Keratinocyte (primary cell): Measurements from ENCODE around the gene QSOX2. TPM values are rescaled to one million over a fixed set of nuclear protein-coding genes. Genes with fewer than 3 reads are reported as not detected.
"Not testable (repeated sequence)": the region's sequence is repeated elsewhere in the genome, so short reads cannot be mapped to it uniquely, and the experiment has no call there.

Experiments used
- DNase-seq: peaks from one replicate; pipeline ENCODE4 v3.0.0-alpha.2; 2011; ENCODE audit warnings: low read depth, missing footprints, low spot score
- FAIRE-seq: peaks from 2 replicates; lab custom pipeline; 2011; peaks lifted over from hg19 to GRCh38; lab: Jason Lieb, UNC
- H2AFZ ChIP-seq: 2 replicates; pipeline ENCODE4 v1.6.0; 2012; ENCODE audit warnings: low read length, control low read depth, inconsistent platforms; ENCODE audit not compliant: control insufficient read depth
- H3K27ac ChIP-seq: 2 replicates; pipeline ENCODE4 v1.5.1; 2011; ENCODE audit warnings: low read length; ENCODE audit not compliant: control insufficient read depth, insufficient read depth
- H3K27me3 ChIP-seq: 3 replicates; pipeline ENCODE4 v1.6.0; 2011; ENCODE audit warnings: low read length; ENCODE audit not compliant: control insufficient read depth, insufficient read depth; ENCODE audit errors: extremely low read depth
- H3K36me3 ChIP-seq, 2 experiments: 2 replicates in 1 of 2; 3 replicates in 1 of 2; pipeline ENCODE4 v1.5.1; 2011; ENCODE audit warnings: low read length in 2 of 2, mild to moderate bottlenecking in 1 of 2; ENCODE audit not compliant: control insufficient read depth in 2 of 2, insufficient read depth in 2 of 2; ENCODE audit errors: extremely low read depth in 1 of 2
- H3K4me1 ChIP-seq: 3 replicates; pipeline ENCODE4 v1.5.1; 2011; ENCODE audit warnings: low read length; ENCODE audit not compliant: control insufficient read depth, insufficient read depth; ENCODE audit errors: extremely low read depth
- H3K4me2 ChIP-seq: 3 replicates; pipeline ENCODE4 v1.6.0; 2011; ENCODE audit warnings: low read depth, low read length; ENCODE audit not compliant: control insufficient read depth, insufficient read depth; ENCODE audit errors: extremely low read depth
- H3K4me3 ChIP-seq, 3 experiments: fragments of 200-600 bp in 1 of 3; sonication (generic) in 1 of 3; 2 replicates in 2 of 3; 3 replicates in 1 of 3; pipeline ENCODE4 v1.5.1; 2011 to 2016; ENCODE audit warnings: low read length in 3 of 3, mild to moderate bottlenecking in 3 of 3, control low read depth in 2 of 3, inconsistent platforms in 1 of 3, low read depth in 1 of 3, mixed read lengths in 1 of 3, mixed run types in 1 of 3, moderate library complexity in 1 of 3; ENCODE audit not compliant: control insufficient read depth in 2 of 3, insufficient read depth in 2 of 3; ENCODE audit errors: extremely low read depth in 1 of 3
- H3K79me2 ChIP-seq: 2 replicates; pipeline ENCODE4 v1.6.0; 2012; ENCODE audit warnings: low read length; ENCODE audit not compliant: control insufficient read depth, insufficient read depth
- H3K9ac ChIP-seq: 3 replicates; pipeline ENCODE4 v1.6.0; 2011; ENCODE audit warnings: low read length; ENCODE audit not compliant: control insufficient read depth, insufficient read depth; ENCODE audit errors: extremely low read depth
- H3K9me1 ChIP-seq: 3 replicates; pipeline ENCODE4 v1.6.0; 2011; ENCODE audit warnings: low read length; ENCODE audit not compliant: control insufficient read depth, insufficient read depth; ENCODE audit errors: extremely low read depth
- H3K9me3 ChIP-seq: 2 replicates; pipeline ENCODE4 v1.5.1; 2012; ENCODE audit warnings: low read depth, low read length; ENCODE audit not compliant: control insufficient read depth
- H4K20me1 ChIP-seq: 3 replicates; pipeline ENCODE4 v1.6.0; 2011; ENCODE audit warnings: low read length; ENCODE audit not compliant: control insufficient read depth, insufficient read depth; ENCODE audit errors: extremely low read depth
- CTCF ChIP-seq, 3 experiments: IDR thresholded peaks in 1 of 3; conservative IDR thresholded peaks in 1 of 3; optimal IDR thresholded peaks in 1 of 3; 2 replicates in 2 of 3; 3 replicates in 1 of 3; pipeline versions ENCODE3 to v1.5.1; 2011; ENCODE audit warnings: low read length in 3 of 3, mild to moderate bottlenecking in 3 of 3, moderate library complexity in 2 of 3, control low read depth in 1 of 3, inconsistent platforms in 1 of 3; ENCODE audit not compliant: insufficient read depth in 2 of 3; ENCODE audit errors: extremely low read depth in 1 of 3
- EZH2 ChIP-seq: IDR thresholded peaks from one replicate; pipeline ENCODE4 v1.6.1; 2012; ENCODE audit warnings: inconsistent platforms, mild to moderate bottlenecking, low read length, moderate library complexity
- dilution Hi-C: fragments of 300-500 bp; cut with MboI; formaldehyde crosslinking; loops from one replicate; pipeline ENCODE4 v1.7.0; 2020; ENCODE audit warnings: low sequenced_read_pairs; ENCODE audit not compliant: extremely low pct_ligation_motif_present
- polyA plus RNA-seq, 5 experiments: library from polyadenylated mRNA; depleted of rRNA in 3 of 5; stranded (reverse) in 3 of 5; stranded (forward) in 1 of 5; unstranded in 1 of 5; fragments of >200 nt; gene quantifications; 1 replicate in 1 of 5; 2 replicates in 3 of 5; 3 replicates in 1 of 5; pipeline versions ENCODE4 v1.2.1 to v1.2.3, GENCODE V29; 2011 to 2012; ENCODE audit warnings: missing spikeins in 2 of 5, low read depth in 1 of 5, low replicate concordance in 1 of 5

The QSOX2 gene
- polyA plus RNA-seq, 1 donor (not counting 4 experiments of a cell fraction or from before 2014, with no cell fraction given) = 11.9 TPM

DNA sequence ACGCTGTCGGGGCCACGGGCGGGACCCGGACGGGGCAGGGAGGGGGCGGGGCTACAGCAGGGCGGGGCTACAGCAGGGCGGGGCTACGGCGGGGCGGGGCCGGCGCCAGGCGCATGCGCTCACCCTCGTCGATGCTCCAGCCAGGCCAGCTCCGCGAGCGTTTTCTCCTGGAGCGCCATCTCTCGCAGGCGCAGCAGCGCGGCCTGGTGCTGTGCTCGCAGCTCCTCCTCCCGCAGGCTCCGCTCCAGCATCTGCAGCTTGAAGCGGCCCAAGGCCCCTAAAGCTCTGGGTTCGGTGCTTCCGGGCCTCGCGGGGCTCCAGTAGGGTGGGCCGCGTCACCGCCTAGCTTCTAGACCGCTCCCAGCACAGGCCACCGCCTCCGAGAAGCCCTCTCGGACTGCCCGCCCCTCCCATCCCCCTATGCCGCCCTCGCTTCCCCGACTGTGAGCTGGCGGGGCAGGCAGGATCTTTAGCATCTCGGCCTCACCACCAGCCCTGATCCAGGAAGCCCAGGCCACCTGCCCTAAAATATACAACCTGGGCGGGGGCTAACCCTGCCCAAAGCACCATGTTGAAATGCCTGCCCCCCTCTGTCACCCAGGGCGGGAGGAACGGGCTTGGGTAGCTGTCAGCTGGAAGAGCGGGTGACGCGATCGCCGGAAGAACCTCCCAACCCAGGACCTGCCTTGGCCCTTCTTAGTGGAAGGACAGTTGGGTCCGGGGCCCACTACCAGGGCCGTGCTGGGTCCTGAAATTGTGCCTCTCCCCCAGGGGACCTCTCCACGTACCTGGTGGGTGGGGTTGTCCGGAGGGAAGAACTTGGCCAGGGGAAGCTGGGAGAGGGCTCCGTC is 21.9 kb upstream of the QSOX2 start:
- Histone ChIP-seq H3K36me3 (no peaks in the 10 kb centered on the region), H3K27me3 (peaks cover 11% of the 10 kb centered on the region), H3K79me2 (no peaks in the 10 kb centered on the region), H4K20me1 (no peaks in the 10 kb centered on the region), H2AFZ (peak overlapping the region; percentile 89), H3K9me3 (no peaks in the 10 kb centered on the region), H3K9ac (peak overlapping the region; percentile 40), H3K9me1 (no peaks in the 10 kb centered on the region), H3K4me3 (peak overlapping the region; percentile 42 to 61 (median 53)), H3K4me1 (peaks cover 5% of the 10 kb centered on the region), H3K4me2 (peak overlapping the region; percentile 63), H3K27ac (no peak overlapping the region)
- DNase-seq = peak; percentile 48
- FAIRE-seq = peak; percentile 52
- dilution Hi-C loops = no loop called here
- no peak for TF ChIP-seq EZH2
- TF ChIP-seq CTCF (optimal IDR thresholded peaks at IDR 0.05 in 1 of 3, IDR thresholded peaks at IDR 0.05 in 1 of 3, conservative IDR thresholded peaks at IDR 0.05 in 1 of 3; ENCODE audit: extremely low read depth in 1 of 3, insufficient read depth in 2 of 3, low read length in 3 of 3) = peak in 2 of 3 experiments; percentile 47 to 60

DNA sequence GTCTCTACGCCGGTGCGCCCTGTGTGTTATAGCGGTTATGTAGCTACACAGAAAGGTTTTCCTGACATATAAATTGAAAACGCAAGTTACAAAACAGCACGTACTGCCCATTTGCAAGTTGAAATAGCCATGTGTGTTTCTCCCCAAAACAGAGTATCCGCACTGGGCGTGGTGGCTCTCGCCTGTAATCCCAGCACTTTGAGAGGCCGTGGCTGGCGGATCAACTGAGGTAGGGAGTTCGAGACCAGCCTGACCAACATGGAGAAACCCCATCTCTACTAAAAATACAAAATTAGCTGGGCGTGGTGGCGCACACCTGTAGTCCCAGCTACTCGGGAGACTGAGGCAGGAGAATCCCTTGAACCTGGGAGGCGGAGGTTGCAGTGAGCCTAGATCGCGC is 21.0 kb upstream of the QSOX2 start:
- H3K36me3 ChIP-seq, H3K79me2 ChIP-seq, FAIRE-seq, H3K9me3 ChIP-seq, H3K4me1 ChIP-seq, dilution Hi-C loops, DNase-seq, H3K9ac ChIP-seq, H4K20me1 ChIP-seq, H3K4me3 ChIP-seq, H3K27ac ChIP-seq, H3K9me1 ChIP-seq, H2AFZ ChIP-seq: not testable (repeated sequence)
- H3K4me2 ChIP-seq = peak overlapping the region; percentile 53
- H3K27me3 ChIP-seq = peaks cover 11% of the 10 kb centered on the region
